ENCODE results near the gene FUT2.

DNA sequence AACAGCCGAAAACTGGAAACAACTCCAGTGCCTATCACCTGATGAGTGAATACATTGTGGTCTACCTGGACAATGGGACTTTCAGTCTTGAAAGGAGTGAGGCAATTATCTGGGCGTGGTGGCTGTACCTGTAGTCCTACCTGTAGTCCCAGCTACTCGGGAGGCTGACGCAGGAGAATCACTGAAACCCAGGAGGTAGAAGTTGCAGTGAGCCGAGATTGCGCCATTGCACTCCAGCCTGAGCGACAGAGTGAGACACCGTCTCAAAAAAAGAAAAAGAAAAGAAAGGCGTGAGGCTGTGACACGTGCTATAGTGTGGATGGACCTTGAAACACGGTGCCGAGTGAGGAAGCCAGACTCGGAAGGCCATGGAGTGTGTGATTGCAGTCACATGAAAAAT is 18.9 kb upstream of the FUT2 start:
- TF ChIP-seq EZH2 (IDR thresholded peaks at IDR 0.05; ENCODE audit: insufficient read depth, poor library complexity, severe bottlenecking): no peak
- TF ChIP-seq EZH2phosphoT487 (IDR thresholded peaks at IDR 0.05; ENCODE audit: insufficient read depth, low read depth): no peak
